Renal cortical epithelial cell (primary cell): Measurements from ENCODE around the gene PDGFD. TPM values are rescaled to one million over a fixed set of nuclear protein-coding genes. Genes with fewer than 3 reads are reported as not detected.

ENCODE experiments used
- DNase-seq: peaks from one replicate; pipeline ENCODE4 v3.0.0-alpha.2; 2011; ENCODE audit warnings: low read depth
- total RNA-seq: library from RNA; depleted of rRNA; stranded (reverse); fragments of >200 nt; gene quantifications from 2 replicates; pipeline ENCODE4 v1.2.3, GENCODE V29; 2014

PDGFD gene
- total RNA-seq, 1 donor from 2014 or later = 8.7 TPM

DNA sequence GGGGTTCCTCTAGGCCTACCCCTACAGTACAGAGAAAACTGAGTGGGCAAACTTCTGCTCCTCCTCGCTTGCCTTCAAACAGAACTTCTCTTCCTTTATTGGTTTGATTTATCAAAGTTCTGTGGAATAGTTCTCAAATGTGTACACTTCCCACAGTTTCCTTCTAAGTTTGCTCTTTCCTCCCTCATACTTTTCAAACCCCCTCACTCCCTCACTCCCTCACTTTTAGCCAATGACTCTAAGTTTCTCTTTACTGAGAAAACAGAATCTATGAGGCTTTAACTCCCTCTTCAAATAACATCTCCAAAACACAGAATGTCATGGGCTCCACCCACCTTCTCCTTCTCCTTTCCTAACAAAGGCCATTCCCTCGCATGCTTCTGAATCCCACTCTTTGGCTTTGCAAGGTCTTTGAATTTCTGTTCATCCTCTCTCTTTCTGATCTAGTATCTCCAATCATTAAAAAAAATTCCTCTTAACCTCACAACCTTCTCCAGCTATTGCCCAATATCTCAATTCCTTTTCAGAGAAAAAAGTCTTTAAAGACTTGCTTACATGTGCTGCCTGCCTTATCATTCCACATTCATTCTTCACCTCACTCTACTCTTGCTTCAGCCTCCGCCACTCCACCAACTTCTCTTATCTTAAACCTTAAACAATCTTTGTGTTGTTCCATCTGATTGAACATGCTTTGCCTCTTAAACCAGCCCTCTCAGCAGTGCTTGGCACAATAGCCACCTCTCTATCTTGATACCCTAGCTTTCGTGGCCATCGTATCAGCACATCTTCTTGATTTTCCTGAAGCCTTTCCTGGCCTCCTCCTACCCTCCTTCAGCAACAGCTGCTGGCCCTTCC lies 70.3 kb downstream of the PDGFD start:
- DNase-seq = no peak

DNA sequence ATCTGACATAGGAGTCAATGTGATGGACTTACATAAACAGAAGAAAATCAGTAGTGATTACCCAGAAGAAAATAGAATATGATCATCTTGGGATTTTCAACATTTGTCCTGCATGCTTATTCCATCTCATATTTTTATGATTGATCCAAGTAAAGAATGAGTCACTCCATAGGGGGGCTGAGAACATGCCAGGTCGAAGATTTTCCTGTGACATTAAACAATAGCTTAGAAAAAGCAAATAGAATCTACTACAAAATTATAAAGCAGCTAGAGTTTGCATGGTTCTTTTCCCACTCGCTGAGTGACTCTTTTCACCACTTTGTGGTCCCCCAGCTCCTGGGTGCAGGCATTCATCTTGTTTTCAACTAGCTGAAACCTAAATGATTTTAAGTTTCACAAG lies 71.2 kb downstream of the PDGFD start:
- no peak for DNase-seq

DNA sequence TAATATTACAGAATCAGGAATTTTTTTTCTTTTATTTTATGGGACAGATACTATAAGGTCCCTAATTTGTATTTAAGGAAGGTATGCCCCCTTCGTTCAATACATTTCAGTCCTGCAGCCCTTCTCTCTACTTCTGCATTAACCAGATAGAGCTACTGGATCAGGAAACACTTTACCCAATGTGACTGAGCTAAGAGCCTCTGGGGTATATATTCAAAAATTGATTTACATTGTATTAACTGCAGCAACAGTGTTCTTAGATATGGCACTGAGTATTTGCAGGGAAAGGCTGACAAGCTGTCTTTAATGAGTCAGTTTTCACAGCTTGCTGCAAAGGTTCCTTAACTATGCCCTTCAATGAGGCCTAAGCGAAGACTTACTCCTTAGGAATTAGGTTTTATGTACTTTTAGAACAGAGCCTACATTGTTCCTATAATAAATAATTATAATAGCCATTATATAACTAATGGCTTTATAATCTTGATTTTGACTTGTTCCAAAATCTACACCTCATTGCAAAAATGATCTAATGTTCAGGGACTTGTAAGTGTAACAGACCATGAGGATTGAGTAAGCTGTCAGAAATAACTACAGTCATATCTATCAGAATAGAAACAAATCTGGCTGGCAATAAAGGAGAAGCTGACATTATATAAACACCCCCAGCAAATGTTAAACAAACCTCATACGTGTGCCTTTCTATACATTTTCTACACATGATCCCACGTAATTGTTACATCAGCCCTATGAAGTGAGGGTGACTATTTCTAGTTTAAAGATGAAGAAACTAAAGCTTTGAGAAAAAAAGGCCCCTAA lies 72.5 kb downstream of the PDGFD start:
- peak; percentile 8 for DNase-seq

DNA sequence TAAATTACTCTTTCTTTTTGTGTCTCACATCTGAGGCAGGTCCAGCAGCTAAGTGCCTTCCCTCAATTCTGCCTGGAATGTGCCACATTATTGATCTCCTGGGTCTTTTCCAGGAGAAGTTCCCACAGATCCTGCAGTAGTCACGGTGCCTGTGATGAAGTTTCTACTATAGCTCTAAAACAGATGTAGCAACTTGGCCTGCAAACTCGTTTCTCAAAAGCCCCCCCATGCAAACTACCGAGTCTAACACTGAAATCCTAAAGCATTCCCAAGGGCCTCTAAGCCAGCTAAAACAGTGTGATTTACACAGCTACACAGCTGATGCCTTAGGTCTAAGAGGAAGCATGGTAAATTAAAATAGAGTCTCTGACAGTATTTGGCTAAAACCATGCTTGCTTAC lies 73.2 kb downstream of the PDGFD start:
- DNase-seq = no peak

DNA sequence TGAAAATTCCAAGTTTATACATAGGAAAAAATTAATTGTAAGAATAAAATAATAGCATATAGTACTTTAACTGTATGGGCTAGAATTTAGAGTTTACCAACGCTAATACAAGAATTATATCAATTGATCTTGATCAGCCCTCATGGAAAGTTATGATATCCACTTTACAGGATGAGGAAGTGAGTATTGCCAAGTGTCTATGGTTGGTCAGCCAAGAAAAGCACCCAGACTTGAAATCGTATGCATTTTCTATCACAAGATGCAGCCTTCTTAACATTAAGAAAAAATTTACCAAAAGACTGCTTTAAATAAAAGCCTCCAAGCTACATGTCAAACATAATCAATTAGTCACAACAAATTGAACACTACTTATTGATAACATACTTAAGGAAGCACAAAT lies 74.5 kb downstream of the PDGFD start:
- no peak for DNase-seq

DNA sequence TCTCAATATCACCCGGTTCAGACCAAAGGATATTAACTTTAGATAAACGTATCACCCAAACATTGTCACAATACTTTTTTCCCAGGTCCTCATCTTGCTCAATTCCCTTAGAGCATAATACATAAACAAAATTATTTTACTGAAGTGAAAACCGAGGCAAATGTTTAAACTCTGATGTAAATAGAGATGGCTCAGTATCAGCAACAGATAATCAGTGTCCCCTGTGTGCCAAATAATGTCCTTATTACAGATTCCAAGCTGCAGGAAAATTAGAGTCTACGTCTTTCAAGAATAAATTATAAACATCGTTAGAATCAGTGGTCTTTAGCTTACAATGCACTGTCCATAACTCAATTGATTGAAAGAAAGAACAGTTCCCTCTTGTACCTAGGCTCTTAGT lies 77.3 kb downstream of the PDGFD start:
- no peak for DNase-seq

DNA sequence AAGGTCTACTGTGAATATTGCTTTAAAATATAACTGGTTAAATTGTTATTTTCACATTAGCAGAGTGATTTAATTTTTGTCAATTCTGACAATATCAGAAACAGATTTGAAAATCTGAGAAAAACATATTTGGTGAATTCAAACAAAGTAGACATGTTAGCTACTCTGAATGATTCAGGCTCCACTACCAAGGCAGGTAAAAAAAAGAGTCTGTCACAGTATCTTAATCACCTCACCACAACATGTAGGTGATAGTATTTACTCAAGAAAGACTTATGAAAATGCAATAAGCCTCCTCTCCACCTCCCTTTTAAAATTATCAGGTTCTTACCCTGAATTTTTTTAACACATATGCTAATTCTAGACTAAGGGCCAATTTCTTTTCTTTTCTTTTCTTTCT lies 85.0 kb downstream of the PDGFD start:
- no peak for DNase-seq

DNA sequence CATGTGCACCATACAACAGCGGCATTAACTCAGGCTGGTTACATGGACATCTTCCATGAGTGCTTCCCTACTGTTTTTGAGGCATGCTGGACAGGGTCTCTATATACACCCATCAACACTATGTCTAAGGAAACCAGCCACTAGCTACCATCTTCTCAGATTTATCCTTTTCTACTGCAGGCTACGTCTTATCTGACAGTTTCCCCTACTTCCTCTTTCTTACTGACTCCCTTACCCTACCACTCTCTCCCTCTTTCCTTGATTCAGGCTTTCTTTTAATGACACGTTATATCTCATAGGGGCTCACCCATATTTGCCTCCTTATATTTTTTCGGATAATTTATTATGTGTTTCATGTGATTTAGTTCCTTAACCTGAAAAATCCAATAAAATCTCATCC lies 85.7 kb downstream of the PDGFD start:
- no peak for DNase-seq

DNA sequence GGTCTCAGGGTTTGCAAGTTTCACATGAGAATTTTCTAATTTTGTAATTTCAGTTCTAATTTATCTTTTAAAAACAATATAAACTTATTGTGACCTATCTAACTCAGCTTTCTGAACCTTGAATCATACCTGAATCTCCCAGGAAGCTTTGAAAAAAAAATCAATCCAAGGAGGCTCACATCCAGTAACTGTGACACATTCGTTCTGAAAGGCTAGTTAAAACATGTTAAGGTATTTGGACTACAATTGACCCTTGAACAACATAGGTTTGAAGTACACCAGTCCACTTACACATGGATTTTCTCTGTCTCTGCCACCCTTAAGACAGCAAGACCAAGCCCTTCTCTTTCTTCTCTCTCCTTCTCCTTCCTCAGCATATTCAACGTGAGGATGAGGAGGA lies 87.5 kb downstream of the PDGFD start:
- DNase-seq = peak; percentile 76

DNA sequence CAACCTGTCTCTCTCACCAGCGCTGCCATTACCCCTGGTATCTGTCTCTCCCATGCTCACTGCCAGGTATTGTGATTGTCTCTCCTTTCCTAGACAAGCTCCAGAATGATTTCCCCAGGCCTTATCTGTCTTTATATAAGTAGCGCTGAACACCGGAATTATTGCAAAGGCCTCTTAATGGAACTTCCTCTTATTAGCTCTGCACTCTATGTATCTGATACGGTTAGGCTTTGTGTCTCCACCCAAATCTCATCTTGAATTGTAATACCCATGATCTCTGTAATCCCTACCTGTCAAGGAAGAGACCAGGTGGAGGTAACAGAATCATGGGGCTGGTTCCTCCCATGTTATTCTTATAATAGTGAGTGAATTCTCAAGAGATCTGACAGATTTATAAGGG lies 88.2 kb downstream of the PDGFD start:
- DNase-seq = no peak

DNA sequence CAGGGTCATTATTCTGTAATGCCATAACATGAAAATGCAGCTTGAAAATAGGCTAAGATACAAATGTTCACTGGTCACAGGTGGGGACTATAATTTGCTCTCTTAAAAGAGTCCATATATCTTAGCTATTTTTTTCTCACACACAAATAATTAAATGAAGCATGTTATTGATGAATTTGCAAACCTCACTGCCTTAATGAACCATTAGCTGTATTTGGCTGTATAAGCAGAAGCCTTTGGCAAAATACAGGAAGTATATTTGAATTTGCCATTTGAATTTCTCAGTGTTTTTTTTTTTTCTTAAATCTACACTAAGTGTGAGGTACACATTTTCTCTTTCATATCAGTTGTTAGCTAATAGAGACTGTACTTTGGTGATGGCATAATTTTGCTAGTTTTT lies 88.9 kb downstream of the PDGFD start:
- DNase-seq = no peak

DNA sequence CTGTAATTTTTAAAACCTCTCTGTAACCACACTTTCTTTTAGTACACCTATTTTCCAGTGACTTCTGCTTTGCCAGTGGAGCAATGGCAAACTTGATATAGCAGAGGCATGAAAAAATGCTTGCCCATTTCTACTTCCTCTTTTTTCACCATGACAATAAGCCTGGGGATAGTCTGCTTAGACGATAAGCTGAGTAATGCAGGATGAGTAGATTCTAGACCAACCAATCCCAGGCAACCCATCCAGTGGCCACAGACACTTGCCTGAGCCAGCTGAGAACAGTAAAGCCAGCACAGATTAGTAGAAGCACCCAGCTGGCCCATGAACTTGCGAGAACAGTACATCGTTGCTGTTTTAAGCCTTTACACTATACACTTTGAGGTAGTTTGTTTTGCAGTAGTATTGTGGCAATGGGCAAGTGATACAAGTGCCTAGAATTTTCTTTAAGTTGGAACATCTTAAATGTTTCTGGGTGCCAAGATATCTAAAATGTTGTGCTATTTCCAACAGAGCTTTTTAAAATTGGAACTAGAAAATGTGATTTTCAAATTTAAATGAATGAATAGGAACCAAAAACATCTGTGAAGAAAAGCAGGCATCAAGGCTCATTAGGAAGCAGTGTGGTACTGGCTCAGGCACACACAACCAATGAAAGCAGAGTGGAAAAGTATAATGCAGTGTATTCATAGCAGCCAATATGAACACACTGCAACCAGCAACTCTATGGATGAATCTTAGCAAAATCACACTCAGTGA lies 89.8 kb downstream of the PDGFD start:
- DNase-seq = peak; percentile 4

DNA sequence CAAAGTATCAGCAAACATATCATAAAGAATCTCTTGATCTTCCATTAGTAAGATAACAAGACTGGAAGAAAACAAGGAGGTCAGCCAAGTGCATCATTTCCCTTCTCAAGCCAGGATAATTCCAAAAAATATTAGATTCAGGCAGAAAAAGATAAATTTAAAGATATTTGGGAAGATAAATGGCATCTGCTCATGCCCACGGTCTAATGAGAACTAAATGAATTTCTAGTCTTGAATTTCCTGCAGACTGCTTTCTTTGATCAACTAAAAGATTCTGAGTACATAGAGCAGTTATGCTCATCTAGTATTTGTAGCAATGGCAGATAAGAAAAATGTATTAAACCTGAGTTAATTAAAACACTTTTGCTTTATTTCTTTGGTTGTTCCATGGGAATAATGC lies 96.4 kb downstream of the PDGFD start:
- DNase-seq = no peak

DNA sequence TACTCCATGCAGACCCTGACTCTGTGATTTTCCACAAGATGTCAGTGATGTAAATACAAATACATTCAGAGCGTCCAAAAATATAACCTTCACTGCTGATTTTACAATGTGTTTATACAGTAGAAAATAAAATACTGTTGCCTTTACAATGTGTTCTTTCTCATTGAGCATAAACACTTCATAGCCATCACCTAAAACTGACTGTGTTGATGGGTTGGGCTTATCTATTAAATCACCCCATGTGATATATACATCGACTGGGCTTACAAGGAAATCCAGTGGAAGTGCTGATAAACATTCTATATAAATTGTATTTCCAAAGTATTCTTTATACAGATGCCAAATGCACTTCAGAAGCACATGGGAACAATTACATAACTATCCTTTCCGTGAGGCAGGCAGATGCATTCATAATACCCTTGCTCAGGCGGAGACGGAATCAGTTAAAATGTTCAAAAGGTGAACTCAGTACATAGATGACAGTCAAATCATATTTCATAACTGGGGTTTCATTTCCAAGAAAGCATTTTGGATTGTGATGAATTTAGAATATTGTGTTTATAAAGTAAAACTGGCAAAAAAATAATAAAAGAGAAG lies 99.8 kb downstream of the PDGFD start:
- DNase-seq = no peak

DNA sequence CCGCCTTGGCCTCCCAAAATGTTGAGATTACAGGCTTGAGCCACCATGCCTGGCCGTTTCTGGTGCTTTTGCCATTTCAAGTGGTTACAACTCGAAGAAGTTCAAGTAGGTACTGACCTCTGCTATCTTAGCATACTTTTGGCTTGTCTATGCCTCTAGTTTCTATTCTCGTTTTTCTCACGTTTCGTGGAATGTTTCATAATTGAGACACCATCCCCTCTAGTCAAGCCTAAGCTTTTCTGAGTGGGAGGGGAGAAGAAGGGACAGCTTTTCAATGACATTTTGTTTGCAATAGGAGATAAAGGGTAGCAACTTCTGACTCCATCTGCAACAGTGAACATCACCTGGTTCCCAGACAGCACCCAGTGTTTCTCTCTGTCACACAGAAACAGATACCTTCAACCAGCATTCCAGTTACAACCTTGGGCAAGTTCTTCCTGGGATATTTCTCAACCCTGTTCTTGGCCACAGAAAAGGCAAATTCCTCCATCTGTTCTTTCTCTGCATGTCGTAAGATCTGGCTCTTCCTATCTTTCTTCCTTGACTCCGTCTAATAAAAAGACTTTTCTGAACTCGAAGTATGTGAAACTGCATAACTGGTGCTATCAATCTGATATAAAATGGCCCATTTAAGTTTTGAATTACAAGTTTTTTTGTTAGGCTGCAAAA lies 102.0 kb downstream of the PDGFD start:
- DNase-seq = no peak

DNA sequence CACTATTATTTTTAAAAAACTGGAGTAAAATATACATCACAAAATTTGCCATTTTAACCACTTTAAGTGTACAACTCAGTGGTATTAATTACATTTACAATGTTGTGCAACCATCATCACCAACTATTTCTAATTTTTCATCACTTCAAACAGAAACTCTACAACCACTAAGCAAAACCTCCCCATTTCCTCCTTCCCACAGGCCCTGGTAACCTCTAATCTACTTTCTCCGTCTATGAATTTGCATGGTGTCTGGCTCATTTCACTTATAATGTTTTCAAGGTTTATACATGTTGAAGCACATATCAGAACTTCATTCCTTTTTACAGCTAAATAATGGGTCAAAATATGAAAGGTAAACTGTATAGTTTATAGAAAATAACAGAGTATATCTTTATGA lies 103.1 kb downstream of the PDGFD start:
- no peak for DNase-seq

DNA sequence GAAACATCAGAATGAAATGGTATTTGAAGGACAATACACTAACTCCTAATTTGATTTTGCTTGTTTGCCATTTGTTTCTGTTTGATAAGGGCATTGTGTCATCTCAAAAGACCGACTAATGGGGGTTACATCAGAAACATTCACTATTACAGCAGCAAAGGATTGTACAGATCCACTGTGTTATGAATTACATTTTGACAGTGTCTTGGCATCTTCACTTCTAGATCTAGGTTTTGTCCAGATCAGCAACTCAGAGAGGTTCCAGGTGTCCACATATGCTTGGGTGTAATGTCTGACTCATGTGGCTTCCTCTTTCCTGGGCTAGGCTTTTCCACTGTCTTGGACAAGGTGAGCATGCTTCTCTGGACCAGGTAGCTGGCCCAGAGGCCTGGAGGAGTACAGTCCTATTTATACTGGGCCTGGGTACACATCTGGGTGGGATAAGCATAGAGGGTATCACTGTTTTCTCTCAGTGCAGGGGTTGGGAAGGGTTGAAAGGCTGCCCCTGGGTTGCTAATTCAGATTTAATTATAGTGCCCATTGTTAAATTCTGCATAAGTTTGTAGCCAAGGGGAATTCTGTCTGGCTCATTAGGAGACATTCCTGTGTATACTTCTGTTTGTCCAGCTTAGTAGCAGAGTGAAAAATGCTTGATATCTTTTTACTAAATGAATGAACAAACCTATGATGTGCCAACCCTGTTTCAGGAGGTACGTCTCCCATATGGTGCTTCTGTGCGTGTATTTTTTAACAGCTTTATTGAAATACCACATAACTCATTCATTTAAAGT lies 103.7 kb downstream of the PDGFD start:
- DNase-seq = no peak

DNA sequence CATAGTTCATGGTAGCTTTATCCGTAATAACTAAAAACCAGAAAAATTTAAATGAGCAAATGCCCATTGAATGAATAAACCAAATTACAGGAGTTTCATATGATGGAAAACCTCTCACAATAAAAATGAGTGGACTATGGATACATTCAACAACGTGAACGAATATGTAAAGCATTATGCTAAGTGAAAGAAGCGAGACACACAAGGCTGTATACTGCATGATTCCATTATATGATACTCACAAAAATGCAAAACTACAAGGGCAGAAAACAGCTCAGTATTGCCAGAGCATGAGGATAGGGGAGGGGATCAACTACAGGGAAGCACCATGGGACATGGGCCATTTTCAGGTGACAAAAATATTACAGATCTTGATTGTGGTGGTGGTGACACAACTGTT lies 105.3 kb downstream of the PDGFD start:
- no peak for DNase-seq

DNA sequence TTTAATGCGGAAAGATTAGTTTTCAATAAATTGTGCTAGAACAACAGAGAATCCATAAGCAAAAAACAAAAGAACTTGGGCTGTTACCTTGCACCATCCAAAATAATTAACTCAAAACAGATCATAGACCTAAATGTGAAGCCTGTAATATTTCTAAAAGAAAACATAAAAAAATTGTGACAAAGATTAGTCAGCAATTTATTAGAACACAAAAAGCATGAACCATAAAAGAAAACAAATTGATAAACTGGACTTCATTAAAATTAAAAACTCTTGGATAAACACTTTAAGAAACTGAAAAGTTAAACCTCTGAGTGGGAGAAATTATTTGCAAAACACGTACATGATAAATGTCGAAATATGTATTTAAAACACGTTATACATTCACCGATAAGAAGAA lies 106.0 kb downstream of the PDGFD start:
- no peak for DNase-seq

DNA sequence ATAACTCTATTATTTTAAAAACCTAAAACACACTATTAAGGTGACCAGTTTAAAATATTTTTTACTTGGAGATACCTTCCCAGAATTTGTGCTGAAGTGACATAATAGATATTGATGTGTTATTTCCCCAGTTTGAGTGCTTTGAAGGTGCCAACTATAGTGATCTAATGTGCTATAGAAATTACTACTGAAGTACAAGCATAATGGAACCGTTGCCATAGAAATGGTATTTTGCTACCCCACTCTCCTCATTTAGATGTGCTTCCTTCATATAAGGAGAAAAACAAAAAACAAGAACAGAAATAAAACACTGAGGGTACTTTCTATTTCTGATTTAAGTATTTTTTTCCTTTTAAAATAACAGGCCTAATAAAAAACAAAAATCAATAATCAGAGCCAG lies 108.4 kb downstream of the PDGFD start:
- no peak for DNase-seq
